ENCODE data around the gene LRMDA. TPM values are rescaled to one million over a fixed set of nuclear protein-coding genes. Genes with fewer than 3 reads are reported as not detected.

Gene LRMDA
- total and polyA plus RNA-seq, 2 of the 8 experiments (the other 6 are each of a cell fraction or from before 2014, with no cell fraction given) = 0.86 to 2.8 TPM

DNA sequence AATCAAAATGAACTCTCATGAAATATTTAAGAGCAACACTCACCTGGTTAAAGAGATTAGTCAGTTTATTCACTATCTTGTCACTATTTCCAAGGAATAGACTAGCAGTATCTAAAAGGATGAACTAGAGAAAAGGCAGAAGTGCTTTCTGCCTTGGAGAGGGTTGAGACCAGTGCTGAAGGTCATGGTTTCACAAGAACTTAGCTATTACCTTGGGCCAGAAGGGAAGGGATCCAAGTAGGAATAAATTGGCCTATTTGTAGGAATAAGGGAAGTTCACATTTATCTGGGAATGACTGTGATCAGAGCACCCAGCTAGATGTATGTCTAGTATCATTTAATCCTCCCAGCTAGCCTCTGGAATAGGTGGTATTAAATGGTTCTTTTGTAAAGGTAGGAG is 347.2 kb downstream of the LRMDA start:
- Histone ChIP-seq H3K27ac (ENCODE audit: low read depth, low read length) (no peak overlapping the region), H3K27me3 (replicated peaks in 1 of 4; ENCODE audit: control insufficient read depth in 3 of 4, extremely low read depth in 1 of 4, insufficient read depth in 3 of 4, low read length in 3 of 4) (0 out of 7 replicates have a peak, but pooled peaks cover 0 to 2% (median 0%) of the 10 kb centered on the region in 4 experiments), H3K36me3 (ENCODE audit: control insufficient read depth in 2 of 4, insufficient read depth in 4 of 4, low read length in 3 of 4) (no peaks in the 10 kb centered on the region), H4K8ac (ENCODE audit: extremely low read depth, insufficient read depth, low read length) (no peak overlapping the region), H2BK120ac (replicated peaks; ENCODE audit: low read depth, low read length) (no peak overlapping the region), H3K79me1 (ENCODE audit: low read depth, low read length) (no peaks in the 10 kb centered on the region), H4K20me1 (replicated peaks in 1 of 2; ENCODE audit: control insufficient read depth in 1 of 2, insufficient read depth in 2 of 2, low read length in 2 of 2) (no peaks in the 10 kb centered on the region), H3K23ac (ENCODE audit: insufficient read length) (no peak overlapping the region), H4K5ac (ENCODE audit: insufficient read length, low read depth, low read length) (no peak overlapping the region), H3K4me2 (ENCODE audit: insufficient read depth in 1 of 2, low read depth in 2 of 2, low read length in 2 of 2) (no peak overlapping the region), H3K9ac (replicated peaks in 1 of 4; ENCODE audit: extremely low read depth in 1 of 4, low read depth in 3 of 4, low read length in 3 of 4) (no peak overlapping the region), H3K79me2 (ENCODE audit: control insufficient read depth in 1 of 2, insufficient read depth in 2 of 2, low read length in 2 of 2) (no peaks in the 10 kb centered on the region), H3K23me2 (ENCODE audit: low read depth, low read length) (no peaks in the 10 kb centered on the region), H2BK20ac (ENCODE audit: low read length) (no peak overlapping the region), H3K4me3 (ENCODE audit: extremely low read depth in 1 of 4, insufficient read depth in 2 of 4, low read depth in 3 of 4, low read length in 4 of 4) (no peak overlapping the region), H3K14ac (ENCODE audit: insufficient read length) (no peak overlapping the region), H2AK5ac (ENCODE audit: low read depth, low read length) (no peak overlapping the region), H3K56ac (replicated peaks; ENCODE audit: insufficient read length, low read depth, low read length) (no peak overlapping the region), H3K4ac (replicated peaks; ENCODE audit: insufficient read length, low read depth, low read length) (no peak overlapping the region), H2BK15ac (ENCODE audit: low read length) (no peak overlapping the region), H2BK12ac (ENCODE audit: low read depth, low read length) (no peak overlapping the region), H4K91ac (replicated peaks; ENCODE audit: insufficient read length, low read length) (no peak overlapping the region), H2AFZ (ENCODE audit: low read length) (no peak overlapping the region), H3K4me1 (replicated peaks in 1 of 4; ENCODE audit: control insufficient read depth in 3 of 4, insufficient read depth in 4 of 4, low read length in 3 of 4) (peaks cover 0 to 9% (median 5%) of the 10 kb centered on the region in 4 experiments; a peak in 5 of 7 replicates), H3K9me3 (ENCODE audit: insufficient read depth in 2 of 2, low read depth in 1 of 2, low read length in 1 of 2) (no peaks in the 10 kb centered on the region), H3K18ac (ENCODE audit: extremely low read depth, low read length) (no peak overlapping the region), H2BK5ac (ENCODE audit: low read depth, low read length) (no peak overlapping the region)
- DNase-seq (ENCODE audit: low read depth in 1 of 2, low spot score in 2 of 2) = no peak
- TF ChIP-seq RFX5 (IDR thresholded peaks at IDR 0.05; ENCODE audit: borderline replicate concordance, low read depth, low read length) (no peak), SP2 (IDR thresholded peaks at IDR 0.05; ENCODE audit: low read length) (no peak), TAF1 (IDR thresholded peaks at IDR 0.05; ENCODE audit: low read depth, low read length) (no peak), CBX5 (IDR thresholded peaks at IDR 0.05; ENCODE audit: low read depth, low read length) (no peak), CHD2 (IDR thresholded peaks at IDR 0.05; ENCODE audit: low read length) (no peak), KDM1A (IDR thresholded peaks at IDR 0.05; ENCODE audit: borderline replicate concordance, low read length) (no peak), POLR2A (IDR thresholded peaks at IDR 0.05; ENCODE audit: control extremely low read depth in 1 of 2, low read depth in 2 of 2, low read length in 2 of 2) (no peak), SIX5 (IDR thresholded peaks at IDR 0.05; ENCODE audit: low read depth, low read length) (no peak), TBP (IDR thresholded peaks at IDR 0.05; ENCODE audit: low read depth, low read length) (no peak), YY1 (IDR thresholded peaks at IDR 0.05; ENCODE audit: low read depth, low read length) (no peak), EGR1 (IDR thresholded peaks at IDR 0.05; ENCODE audit: borderline replicate concordance, low read depth, low read length) (no peak)
- TF ChIP-seq, protein P1, sequence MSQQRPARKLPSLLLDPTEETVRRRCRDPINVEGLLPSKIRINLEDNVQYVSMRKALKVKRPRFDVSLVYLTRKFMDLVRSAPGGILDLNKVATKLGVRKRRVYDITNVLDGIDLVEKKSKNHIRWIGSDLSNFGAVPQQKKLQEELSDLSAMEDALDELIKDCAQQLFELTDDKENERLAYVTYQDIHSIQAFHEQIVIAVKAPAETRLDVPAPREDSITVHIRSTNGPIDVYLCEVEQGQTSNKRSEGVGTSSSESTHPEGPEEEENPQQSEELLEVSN (IDR thresholded peaks at IDR 0.05) = no peak
- TF ChIP-seq, protein P2, sequence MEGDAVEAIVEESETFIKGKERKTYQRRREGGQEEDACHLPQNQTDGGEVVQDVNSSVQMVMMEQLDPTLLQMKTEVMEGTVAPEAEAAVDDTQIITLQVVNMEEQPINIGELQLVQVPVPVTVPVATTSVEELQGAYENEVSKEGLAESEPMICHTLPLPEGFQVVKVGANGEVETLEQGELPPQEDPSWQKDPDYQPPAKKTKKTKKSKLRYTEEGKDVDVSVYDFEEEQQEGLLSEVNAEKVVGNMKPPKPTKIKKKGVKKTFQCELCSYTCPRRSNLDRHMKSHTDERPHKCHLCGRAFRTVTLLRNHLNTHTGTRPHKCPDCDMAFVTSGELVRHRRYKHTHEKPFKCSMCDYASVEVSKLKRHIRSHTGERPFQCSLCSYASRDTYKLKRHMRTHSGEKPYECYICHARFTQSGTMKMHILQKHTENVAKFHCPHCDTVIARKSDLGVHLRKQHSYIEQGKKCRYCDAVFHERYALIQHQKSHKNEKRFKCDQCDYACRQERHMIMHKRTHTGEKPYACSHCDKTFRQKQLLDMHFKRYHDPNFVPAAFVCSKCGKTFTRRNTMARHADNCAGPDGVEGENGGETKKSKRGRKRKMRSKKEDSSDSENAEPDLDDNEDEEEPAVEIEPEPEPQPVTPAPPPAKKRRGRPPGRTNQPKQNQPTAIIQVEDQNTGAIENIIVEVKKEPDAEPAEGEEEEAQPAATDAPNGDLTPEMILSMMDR (IDR thresholded peaks at IDR 0.05; ENCODE audit: control extremely low read depth in 1 of 3, insufficient read depth in 1 of 3, low read depth in 1 of 3, low read length in 3 of 3) = no peak
- FAIRE-seq = no peak
- ChIA-PET CTCF (ENCODE audit: partially characterized antibody) (interaction anchor here (1.2 kb wide), 1 partner anchor 10 kb away, joined by 4 read pairs; no protein-coding TSS in a partner anchor), POLR2A (ENCODE audit: partially characterized antibody) (no interaction called here)
